PC-3 (cell line): ENCODE measurements around the gene TACR2. TPM values are rescaled to one million over a fixed set of nuclear protein-coding genes. Genes with fewer than 3 reads are reported as not detected.

Source experiments
- ATAC-seq: fragments of 200-7000 bp; cut with Tn5 transposase; 2 replicates; pipeline ENCODE4 v1.9.1; 2020; ENCODE audit warnings: mild to moderate bottlenecking, moderate library complexity
- BruUV-seq: library from RNA; stranded (reverse); fragments of 400-500 nt; replicated peaks from 2 replicates; lab custom pipeline; 2021; lab: Mats Ljungman, UMichigan
- CTCF ChIA-PET: fragments of 300-600 bp; sonication (Branson Sonifier 250); formaldehyde crosslinking; loops from one replicate; lab custom pipeline; 2022; ENCODE audit warnings: antibody characterized with exemption; lab: Charles Lee
- POLR2A ChIA-PET: fragments of 300-600 bp; sonication (Branson Sonifier 250); formaldehyde crosslinking; loops from one replicate; lab custom pipeline; 2022; ENCODE audit warnings: antibody characterized with exemption; ENCODE audit not compliant: unreplicated experiment; lab: Charles Lee
- DNase-seq: peaks from one replicate; pipeline ENCODE4 v3.0.0-alpha.2; 2015
- H2AFZ ChIP-seq: fragments of 300-600 bp; sonication (generic); 2 replicates; pipeline ENCODE4 v1.6.0; 2016; ENCODE audit warnings: antibody characterized with exemption, low read length
- H3F3A ChIP-seq: fragments of 300-600 bp; sonication (generic); one replicate; pipeline ENCODE4 v1.6.0; 2017; ENCODE audit warnings: antibody characterized with exemption, low read length, control low read depth, mild to moderate bottlenecking; ENCODE audit not compliant: unreplicated experiment
- H3K27ac ChIP-seq: fragments of 300-600 bp; sonication (generic); 2 replicates; pipeline ENCODE4 v1.5.1; 2016; ENCODE audit warnings: mild to moderate bottlenecking, low read length
- H3K27me3 ChIP-seq: fragments of 300-600 bp; sonication (generic); 2 replicates; pipeline ENCODE4 v1.6.1; 2016; ENCODE audit warnings: low read length, mixed read lengths
- H3K36me3 ChIP-seq: fragments of 300-600 bp; sonication (generic); 2 replicates; pipeline ENCODE4 v1.6.1; 2016; ENCODE audit warnings: low read depth, mixed run types, low read length, mixed read lengths
- H3K4me1 ChIP-seq: fragments of 300-600 bp; sonication (generic); 2 replicates; pipeline ENCODE4 v1.5.1; 2016; ENCODE audit warnings: low read length; ENCODE audit not compliant: insufficient read depth
- H3K4me2 ChIP-seq: fragments of 300-600 bp; sonication (generic); 2 replicates; pipeline ENCODE4 v1.6.0; 2016; ENCODE audit warnings: low read length
- H3K4me3 ChIP-seq: fragments of 300-600 bp; sonication (generic); 2 replicates; pipeline ENCODE4 v1.5.1; 2016; ENCODE audit warnings: mild to moderate bottlenecking, low read length, mixed read lengths
- H3K79me2 ChIP-seq: fragments of 300-600 bp; sonication (generic); 2 replicates; pipeline ENCODE4 v1.6.1; 2017; ENCODE audit warnings: low read length, mixed read lengths
- H3K9ac ChIP-seq: fragments of 300-600 bp; sonication (generic); 2 replicates; pipeline ENCODE4 v1.6.0; 2016; ENCODE audit warnings: mild to moderate bottlenecking, low read length
- H3K9me2 ChIP-seq: fragments of 300-600 bp; sonication (generic); replicated peaks from 2 replicates; pipeline ENCODE4 v1.6.1; 2016; ENCODE audit warnings: mixed run types, low read length, mixed read lengths
- H3K9me3 ChIP-seq: fragments of 300-600 bp; sonication (generic); 2 replicates; pipeline ENCODE4 v1.6.1; 2016; ENCODE audit warnings: low read length, mixed read lengths
- H4K20me1 ChIP-seq: fragments of 300-600 bp; sonication (generic); 2 replicates; pipeline ENCODE4 v1.6.1; 2016; ENCODE audit warnings: low read length, mixed read lengths
- EZH2 ChIP-seq: fragments of 300-600 bp; sonication (generic); IDR thresholded peaks from one replicate; pipeline ENCODE4 v1.6.1; 2017; ENCODE audit warnings: antibody characterized with exemption, mild to moderate bottlenecking, low read length; ENCODE audit not compliant: unreplicated experiment
- EZH2phosphoT487 ChIP-seq: fragments of 300-600 bp; sonication (generic); IDR thresholded peaks from 2 replicates; pipeline ENCODE4 v1.6.1; 2018; ENCODE audit warnings: mild to moderate bottlenecking, antibody characterized with exemption, low read length, borderline replicate concordance
- intact Hi-C: fragments of 100-400 bp; cut with micrococcal nuclease; formaldehyde crosslinking; loops from 2 replicates; pipeline ENCODE4 v1.9.0; 2023
- total RNA-seq: library from RNA; depleted of rRNA; stranded (reverse); fragments of >200 nt; gene quantifications from 2 replicates; pipeline ENCODE4 v1.2.3, GENCODE V29; 2014
- TF ChIP-seq, protein P1 (sequence below): fragments of 300-600 bp; sonication (generic); conservative IDR thresholded peaks from 2 replicates; pipeline ENCODE4 v1.5.1; 2017; ENCODE audit warnings: antibody characterized with exemption, low read depth, mild to moderate bottlenecking, low read length

TACR2 gene
- total RNA-seq, 1 experiment from 2014 or later, result 0.40 TPM

DNA sequence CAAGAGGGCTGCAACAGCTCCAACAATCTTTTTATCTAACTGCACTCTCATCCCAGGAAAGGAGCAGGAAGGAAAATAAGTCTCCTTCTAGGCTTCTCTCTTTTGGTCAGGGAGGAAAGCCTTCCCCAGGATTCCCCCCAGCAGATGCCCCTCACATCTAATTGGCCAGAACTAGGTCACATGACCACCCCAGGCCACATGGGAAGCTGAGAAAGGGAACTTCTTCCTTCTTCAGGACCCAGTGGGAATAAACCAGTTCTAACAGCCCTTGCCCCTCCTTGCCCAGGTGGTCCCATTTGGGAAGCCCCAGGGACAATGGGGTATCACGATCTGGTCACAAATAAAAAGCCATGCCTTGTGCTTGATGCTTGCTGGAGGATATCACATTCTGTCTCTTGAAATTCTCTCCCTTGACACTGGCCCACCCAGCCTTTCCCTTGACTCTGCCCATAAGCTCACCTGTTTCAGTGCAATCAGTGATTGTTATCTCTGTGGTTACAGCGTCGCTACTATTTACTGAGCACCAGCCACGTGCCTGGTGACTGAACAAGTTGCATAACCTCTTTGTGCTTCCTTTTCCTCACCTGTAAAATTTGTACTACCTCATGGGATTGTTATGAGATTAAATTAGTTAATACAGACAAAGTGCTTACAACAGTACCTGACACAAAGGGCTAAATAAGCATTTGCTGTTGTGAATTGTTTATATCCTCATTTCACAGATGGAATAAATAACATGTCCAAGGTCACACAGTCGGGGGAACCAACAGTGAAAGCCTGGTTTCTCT lies 9.0 kb upstream of the TACR2 start:
- Histone ChIP-seq H3K27ac (0 out of 2 replicates have a peak overlapping the region, but pooled peaks have one; percentile 1), H3K27me3 (no peaks in the 10 kb centered on the region), H3K36me3 (no peaks in the 10 kb centered on the region), H3K9ac (no peak overlapping the region), H3F3A (no peaks in the 10 kb centered on the region), H3K79me2 (no peaks in the 10 kb centered on the region), H3K9me2 (no peaks in the 10 kb centered on the region), H3K9me3 (no peaks in the 10 kb centered on the region), H4K20me1 (no peaks in the 10 kb centered on the region), H2AFZ (peak overlapping the region; percentile 8; the same call in 1 of the 2 replicates), H3K4me1 (peaks cover 19% of the 10 kb centered on the region), H3K4me3 (no peak overlapping the region), H3K4me2 (no peak overlapping the region)
- DNase-seq (peak; percentile 89), ATAC-seq (peak; percentile 52; the same call in 1 of the 2 replicates)
- CTCF ChIA-PET, result interaction anchor here (0.6 to 1.7 kb wide), 4 partner anchors 17 to 211 kb away, joined by 3 to 6 read pairs (median 4); no protein-coding TSS in a partner anchor
- POLR2A ChIA-PET, result interaction anchor here (0.6 kb wide), 2 partner anchors 21 to 212 kb away, joined by 4 to 7 read pairs; no protein-coding TSS in a partner anchor
- no TSS peak for BruUV-seq
- intact Hi-C loops, result loop anchor here (1.0 to 2.0 kb wide), 2 partner anchors 21 to 214 kb away; no protein-coding TSS in a partner anchor
- TF ChIP-seq, protein P1, sequence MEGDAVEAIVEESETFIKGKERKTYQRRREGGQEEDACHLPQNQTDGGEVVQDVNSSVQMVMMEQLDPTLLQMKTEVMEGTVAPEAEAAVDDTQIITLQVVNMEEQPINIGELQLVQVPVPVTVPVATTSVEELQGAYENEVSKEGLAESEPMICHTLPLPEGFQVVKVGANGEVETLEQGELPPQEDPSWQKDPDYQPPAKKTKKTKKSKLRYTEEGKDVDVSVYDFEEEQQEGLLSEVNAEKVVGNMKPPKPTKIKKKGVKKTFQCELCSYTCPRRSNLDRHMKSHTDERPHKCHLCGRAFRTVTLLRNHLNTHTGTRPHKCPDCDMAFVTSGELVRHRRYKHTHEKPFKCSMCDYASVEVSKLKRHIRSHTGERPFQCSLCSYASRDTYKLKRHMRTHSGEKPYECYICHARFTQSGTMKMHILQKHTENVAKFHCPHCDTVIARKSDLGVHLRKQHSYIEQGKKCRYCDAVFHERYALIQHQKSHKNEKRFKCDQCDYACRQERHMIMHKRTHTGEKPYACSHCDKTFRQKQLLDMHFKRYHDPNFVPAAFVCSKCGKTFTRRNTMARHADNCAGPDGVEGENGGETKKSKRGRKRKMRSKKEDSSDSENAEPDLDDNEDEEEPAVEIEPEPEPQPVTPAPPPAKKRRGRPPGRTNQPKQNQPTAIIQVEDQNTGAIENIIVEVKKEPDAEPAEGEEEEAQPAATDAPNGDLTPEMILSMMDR, result no peak
- TF ChIP-seq EZH2phosphoT487 (no peak), EZH2 (no peak)

DNA sequence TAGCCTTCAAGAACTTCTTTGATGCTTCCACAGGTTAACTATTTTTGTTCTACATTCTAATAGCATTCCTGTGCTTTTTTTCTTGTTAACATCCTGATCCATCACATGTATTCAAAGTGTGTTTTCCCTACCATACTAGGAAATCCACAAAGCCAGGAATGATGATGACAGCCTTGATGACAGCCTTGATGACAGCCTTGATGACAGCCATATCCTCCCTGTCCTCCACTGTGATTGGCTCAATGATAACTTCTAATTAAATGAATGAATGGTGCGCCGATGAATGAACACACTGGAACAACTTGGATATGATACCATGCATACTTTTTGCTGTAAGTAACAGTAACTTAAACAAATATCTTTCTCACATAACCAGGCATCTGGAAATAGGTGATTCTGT lies 8.3 kb upstream of the TACR2 start:
- no peaks in the 10 kb centered on the region for H3K36me3 ChIP-seq

More for the DNA sequence above, 8.3 kb upstream of the TACR2 start:
- no TSS peak for BruUV-seq
- Histone ChIP-seq H3K4me2 (no peak overlapping the region), H3K4me1 (peaks cover 19% of the 10 kb centered on the region), H3K27me3 (no peaks in the 10 kb centered on the region), H3K4me3 (no peak overlapping the region), H3K79me2 (no peaks in the 10 kb centered on the region), H3K9ac (no peak overlapping the region), H3K9me3 (no peaks in the 10 kb centered on the region), H3F3A (no peaks in the 10 kb centered on the region), H4K20me1 (no peaks in the 10 kb centered on the region), H2AFZ (no peak overlapping the region), H3K27ac (no peak overlapping the region), H3K9me2 (no peaks in the 10 kb centered on the region)
- ChIA-PET POLR2A (no interaction called here), CTCF (interaction anchor here (1.7 kb wide), 1 partner anchor 212 kb away, joined by 6 read pairs; no protein-coding TSS in a partner anchor)
- TF ChIP-seq, protein P1, result no peak
- TF ChIP-seq EZH2phosphoT487 (no peak), EZH2 (no peak)
- intact Hi-C loops, result no loop called here
- no peak for ATAC-seq
- DNase-seq, result no peak
